ENCODE data around the gene YWHAQ.

Gene YWHAQ

GRCh38 chr2:9654452-9655100 lies 23.8 kb upstream of the YWHAQ start:
- DNase-seq = no peak

- DNase-seq = no peak
Observed at GRCh38 chr2:9653485-9654271, 22.9 kb upstream of the YWHAQ start.

- DNase-seq = no peak
Observed at GRCh38 chr2:9652898-9653479, 22.2 kb upstream of the YWHAQ start.

- no peak for DNase-seq
Observed at GRCh38 chr2:9652267-9652666, 21.5 kb upstream of the YWHAQ start.

GRCh38 chr2:9650119-9650821 lies 19.5 kb upstream of the YWHAQ start:
- DNase-seq = no peak

- no peak for DNase-seq
Observed at GRCh38 chr2:9649261-9649660, 18.5 kb upstream of the YWHAQ start.

GRCh38 chr2:9648821-9649220 lies 18.0 kb upstream of the YWHAQ start:
- DNase-seq = no peak

GRCh38 chr2:9647884-9648283 lies 17.1 kb upstream of the YWHAQ start:
- no peak for DNase-seq

GRCh38 chr2:9646196-9647030 lies 15.6 kb upstream of the YWHAQ start:
- DNase-seq = no peak

- DNase-seq = no peak
Observed at GRCh38 chr2:9644603-9645002, 13.8 kb upstream of the YWHAQ start.

GRCh38 chr2:9644021-9644420 lies 13.2 kb upstream of the YWHAQ start:
- DNase-seq = no peak

- DNase-seq = peak; percentile 46
Observed at GRCh38 chr2:9641641-9642040, 10.8 kb upstream of the YWHAQ start.

- no peak for DNase-seq
Observed at GRCh38 chr2:9640403-9641104, 9.8 kb upstream of the YWHAQ start.

- no peak for DNase-seq
Observed at GRCh38 chr2:9639740-9640343, 9.0 kb upstream of the YWHAQ start.

- no peak for DNase-seq
Observed at GRCh38 chr2:9639000-9639602, 8.3 kb upstream of the YWHAQ start.

- DNase-seq = no peak
Observed at GRCh38 chr2:9638532-9638931, 7.7 kb upstream of the YWHAQ start.

- no peak for DNase-seq
Observed at GRCh38 chr2:9637330-9637729, 6.5 kb upstream of the YWHAQ start.

- DNase-seq = no peak
Observed at GRCh38 chr2:9634133-9634532, 3.3 kb upstream of the YWHAQ start.

GRCh38 chr2:9631878-9632700 lies 1.3 kb upstream of the YWHAQ start:
- no peak for DNase-seq

- no peak for DNase-seq
Observed at GRCh38 chr2:9631553-9631819, 689 bp upstream of the YWHAQ start.

Measured in activated T-cell treated with anti-CD3 and anti-CD28 coated beads, Interleukin-2, amount 50 U/mL, for 48 hours (primary cell).